ENCODE results near the gene CHST15.

DNA sequence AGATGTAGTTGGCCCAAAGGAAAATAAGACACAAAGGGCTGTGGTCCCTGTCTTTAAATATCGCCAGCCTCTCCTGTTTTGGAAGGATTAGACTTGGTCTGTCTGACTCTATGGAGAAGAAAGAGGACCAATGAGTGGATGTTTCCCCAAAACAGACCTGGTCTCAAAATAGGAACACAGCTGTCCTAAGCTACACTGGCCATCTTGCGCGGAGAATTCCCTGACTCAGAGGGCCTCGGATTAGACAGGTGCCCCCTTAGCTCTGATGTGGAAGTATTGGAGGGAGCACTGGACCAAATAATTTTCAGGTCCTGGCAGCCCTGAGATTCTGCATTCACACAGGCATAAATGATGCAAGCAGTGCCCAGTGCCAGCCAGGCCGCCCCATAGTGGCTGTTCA lies 56.1 kb downstream of the CHST15 start:
- TF ChIP-seq POLR2A (IDR thresholded peaks at IDR 0.05), result no peak
- TF ChIP-seq, protein P1, sequence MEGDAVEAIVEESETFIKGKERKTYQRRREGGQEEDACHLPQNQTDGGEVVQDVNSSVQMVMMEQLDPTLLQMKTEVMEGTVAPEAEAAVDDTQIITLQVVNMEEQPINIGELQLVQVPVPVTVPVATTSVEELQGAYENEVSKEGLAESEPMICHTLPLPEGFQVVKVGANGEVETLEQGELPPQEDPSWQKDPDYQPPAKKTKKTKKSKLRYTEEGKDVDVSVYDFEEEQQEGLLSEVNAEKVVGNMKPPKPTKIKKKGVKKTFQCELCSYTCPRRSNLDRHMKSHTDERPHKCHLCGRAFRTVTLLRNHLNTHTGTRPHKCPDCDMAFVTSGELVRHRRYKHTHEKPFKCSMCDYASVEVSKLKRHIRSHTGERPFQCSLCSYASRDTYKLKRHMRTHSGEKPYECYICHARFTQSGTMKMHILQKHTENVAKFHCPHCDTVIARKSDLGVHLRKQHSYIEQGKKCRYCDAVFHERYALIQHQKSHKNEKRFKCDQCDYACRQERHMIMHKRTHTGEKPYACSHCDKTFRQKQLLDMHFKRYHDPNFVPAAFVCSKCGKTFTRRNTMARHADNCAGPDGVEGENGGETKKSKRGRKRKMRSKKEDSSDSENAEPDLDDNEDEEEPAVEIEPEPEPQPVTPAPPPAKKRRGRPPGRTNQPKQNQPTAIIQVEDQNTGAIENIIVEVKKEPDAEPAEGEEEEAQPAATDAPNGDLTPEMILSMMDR (IDR thresholded peaks at IDR 0.05), result no peak
